Ovary (tissue), 9 donors: ENCODE results near the gene CHFR. TPM values are rescaled to one million over a fixed set of nuclear protein-coding genes. Genes with fewer than 3 reads are reported as not detected.

Experiments
- DNase-seq, 5 donors: peaks; one replicate each; pipeline ENCODE4 v3.0.0-alpha.2; 2019 to 2020
- H3K27ac ChIP-seq, 2 donors: fragments of 200-600 bp; one replicate each; pipeline versions ENCODE4 v1.5.1 to v1.8.0; 2019 to 2022
- H3K27me3 ChIP-seq: fragments of 200-600 bp; one replicate; pipeline ENCODE4 v1.8.0; 2022
- H3K36me3 ChIP-seq: fragments of 200-600 bp; sonication (generic); one replicate; pipeline ENCODE4 v1.5.1; 2019
- H3K4me1 ChIP-seq: one replicate; pipeline ENCODE4 v1.8.1; 2013; ENCODE audit warnings: mild to moderate bottlenecking, moderate library complexity; ENCODE audit not compliant: insufficient read depth
- H3K4me3 ChIP-seq: fragments of 200-600 bp; sonication (generic); one replicate; pipeline ENCODE4 v1.5.1; 2017
- H3K9me3 ChIP-seq, 2 donors: fragments of 200-600 bp in 1 of 2; sonication (generic) in 1 of 2; one replicate each; pipeline versions ENCODE4 v1.5.1 to v1.8.1; 2013 to 2019; ENCODE audit warnings: mild to moderate bottlenecking in 1 of 2, moderate library complexity in 1 of 2
- EP300 ChIP-seq: sonication (generic); formaldehyde crosslinking; IDR thresholded peaks from one replicate; pipeline ENCODE4 v1.6.1; 2017; ENCODE audit warnings: antibody characterized with exemption
- POLR2A ChIP-seq: fragments of 450-650 bp; IDR thresholded peaks from one replicate; pipeline ENCODE4 v1.6.1; 2017; ENCODE audit warnings: antibody characterized with exemption, mild to moderate bottlenecking, moderate library complexity
- WGBS, 3 donors: extraction: QIAGEN DNeasy Blood & Tissue Kit in 1 of 3; methylation state at CpG; one replicate each; pipeline versions ENCODE4 v1.1.5 to v1.1.7; 2013 to 2017; 5-methylcytosine and 5-hydroxymethylcytosine counted together
- intact Hi-C, 4 donors: fragments of 100-400 bp; cut with DNase I; formaldehyde crosslinking; loops; one replicate each; pipeline versions ENCODE4 v1.11.0 to v1.15.1; 2022 to 2023
- polyA plus RNA-seq, 2 donors: library from polyadenylated mRNA; stranded (reverse); fragments of 200-250 nt in 1 of 2; fragments of 350-450 nt in 1 of 2; fragmentation: Illumina TruSeq in 1 of 2; extraction: RNeasy Lipid Tissue Mini Kit (QIAGEN cat#74804) in 1 of 2; gene quantifications; one replicate each; pipeline ENCODE4 v1.2.3, GENCODE V29; 2013 to 2014
- total RNA-seq, 7 donors: library from RNA; depleted of rRNA in 2 of 7; stranded (reverse); fragments of >200 nt in 2 of 7; fragmentation: NEBNext Ultra II Directional in 3 of 7; extraction: Animal tissue kit (Norgen Biotek cat#: 25700) in 3 of 7; gene quantifications; one replicate each; pipeline versions ENCODE4 v1.1.0 to v1.2.4, GENCODE V29; 2016 to 2023
- TF ChIP-seq, protein P1 (sequence below), 3 donors: fragments of 450-650 bp in 2 of 3; fragments of 200-600 bp in 1 of 3; IDR thresholded peaks; one replicate each; pipeline versions ENCODE4 v1.5.1 to v1.8.0; 2016 to 2022; ENCODE audit warnings: antibody characterized with exemption in 3 of 3, mild to moderate bottlenecking in 1 of 3
- donor health status: DM: no; HTN: no; CAD: no; lungs with moderate emphysema.
- donor health status: DM: no; HTN: no; CAD: no.
- donor health status: Bipolar disorder and iron deficiency.
- donor health status: DM: yes; HTN: yes; CAD: no.
- donor health status: DM: no; HTN: no; CAD: no.
- donor health status: DM: yes; HTN: yes; CAD: no.

Gene CHFR
- total and polyA plus RNA-seq, 9 donors, result 11.7 to 36.4 (median 17.5) TPM

DNA sequence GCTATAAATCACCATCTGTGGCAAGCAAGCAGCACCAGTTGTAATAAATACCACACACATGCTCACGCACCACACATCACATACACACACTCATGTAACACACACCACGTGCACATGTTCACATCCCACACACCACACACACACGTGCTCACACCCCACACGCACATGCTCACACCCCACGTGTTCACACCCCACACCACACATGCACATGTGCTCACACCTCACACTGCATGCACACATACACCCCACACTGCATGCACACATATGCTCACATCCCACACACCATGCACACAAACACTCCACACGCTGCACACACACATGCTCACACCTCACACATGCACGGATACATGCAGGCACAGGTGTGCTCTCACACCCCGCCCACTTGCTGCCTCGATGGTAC lies 102.8 kb downstream of the CHFR start:
- Histone ChIP-seq H3K27me3 (no peaks in the 10 kb centered on the region), H3K36me3 (no peaks in the 10 kb centered on the region), H3K9me3 (no peaks in the 10 kb centered on the region), H3K4me3 (no peak overlapping the region), H3K4me1 (no peaks in the 10 kb centered on the region), H3K27ac (no peak overlapping the region)
- 70 to 86% (median 79%) methylated on average over 9 of the region's 9 CpGs for WGBS, 3 donors
- intact Hi-C loops, result no loop called here
- DNase-seq, result no peak
- TF ChIP-seq EP300, result no peak
- TF ChIP-seq, protein P1, sequence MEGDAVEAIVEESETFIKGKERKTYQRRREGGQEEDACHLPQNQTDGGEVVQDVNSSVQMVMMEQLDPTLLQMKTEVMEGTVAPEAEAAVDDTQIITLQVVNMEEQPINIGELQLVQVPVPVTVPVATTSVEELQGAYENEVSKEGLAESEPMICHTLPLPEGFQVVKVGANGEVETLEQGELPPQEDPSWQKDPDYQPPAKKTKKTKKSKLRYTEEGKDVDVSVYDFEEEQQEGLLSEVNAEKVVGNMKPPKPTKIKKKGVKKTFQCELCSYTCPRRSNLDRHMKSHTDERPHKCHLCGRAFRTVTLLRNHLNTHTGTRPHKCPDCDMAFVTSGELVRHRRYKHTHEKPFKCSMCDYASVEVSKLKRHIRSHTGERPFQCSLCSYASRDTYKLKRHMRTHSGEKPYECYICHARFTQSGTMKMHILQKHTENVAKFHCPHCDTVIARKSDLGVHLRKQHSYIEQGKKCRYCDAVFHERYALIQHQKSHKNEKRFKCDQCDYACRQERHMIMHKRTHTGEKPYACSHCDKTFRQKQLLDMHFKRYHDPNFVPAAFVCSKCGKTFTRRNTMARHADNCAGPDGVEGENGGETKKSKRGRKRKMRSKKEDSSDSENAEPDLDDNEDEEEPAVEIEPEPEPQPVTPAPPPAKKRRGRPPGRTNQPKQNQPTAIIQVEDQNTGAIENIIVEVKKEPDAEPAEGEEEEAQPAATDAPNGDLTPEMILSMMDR (IDR thresholded peaks at IDR 0.05), result no peak
- TF ChIP-seq POLR2A, result no peak

DNA sequence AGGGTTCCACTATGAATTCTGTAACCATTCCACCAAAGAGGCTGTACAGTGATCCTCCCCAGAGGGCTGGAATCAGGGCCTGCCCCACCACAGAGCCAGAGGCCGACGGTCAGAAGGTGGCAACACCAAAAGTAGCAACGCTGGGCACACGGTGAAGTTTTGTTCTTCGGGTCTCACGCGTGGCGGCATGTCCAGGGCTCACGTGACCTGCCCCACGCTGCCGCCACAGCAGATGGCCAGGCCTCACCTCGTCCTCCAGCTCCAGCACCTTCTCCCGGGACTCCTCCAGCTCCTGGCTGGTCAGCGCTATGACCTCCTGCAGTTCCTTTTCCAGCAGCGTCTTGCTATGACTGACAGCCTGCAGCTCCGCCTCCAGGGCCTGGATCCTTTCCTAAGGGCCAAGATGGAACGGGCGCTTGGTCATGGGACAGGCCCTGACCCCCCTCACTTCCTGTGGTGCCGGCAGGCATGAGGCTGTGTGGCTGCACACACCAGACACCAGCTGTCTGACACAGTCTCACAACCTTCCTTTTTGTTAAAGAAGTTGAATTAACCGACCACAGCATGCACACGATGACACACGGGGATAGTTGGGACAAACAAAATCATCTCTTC lies 103.4 kb downstream of the CHFR start:
- no peaks in the 10 kb centered on the region for H3K36me3 ChIP-seq
- WGBS, 3 donors, result 81 to 85% (median 82%) methylated on average over 22 of the region's 22 CpGs
- intact Hi-C loops, result no loop called here
- DNase-seq, result no peak
- no peak overlapping the region for H3K27ac ChIP-seq
- no peaks in the 10 kb centered on the region for H3K27me3 ChIP-seq
- no peaks in the 10 kb centered on the region for H3K4me1 ChIP-seq
- no peaks in the 10 kb centered on the region for H3K9me3 ChIP-seq
- no peak overlapping the region for H3K4me3 ChIP-seq
- no peak for TF ChIP-seq EP300
- TF ChIP-seq, protein P1 (IDR thresholded peaks at IDR 0.05), result no peak
- TF ChIP-seq POLR2A, result no peak

Other genes starting within 250 kb of the CHFR start
- 10 to 100 TPM; 12.5 to 34.7 (median 27.3) TPM for gene POLE, start 200.3 kb downstream of the CHFR start, total RNA-seq
- gene POLE, start 200.3 kb downstream of the CHFR start, polyA plus RNA-seq, result 10 to 100 TPM; 15.2 to 16.8 TPM
- gene PXMP2, start 200.0 kb downstream of the CHFR start, total RNA-seq, result 10 to 100 TPM; 23.6 to 45.0 (median 27.4) TPM
- 10 to 100 TPM; 12.4 to 37.1 TPM for gene PXMP2, start 200.0 kb downstream of the CHFR start, polyA plus RNA-seq
- 10 to 100 TPM; 15.6 to 33.9 (median 21.0) TPM for gene PGAM5, start 176.8 kb downstream of the CHFR start, total RNA-seq
- 1 to 10 TPM; 8.0 to 9.0 TPM for gene PGAM5, start 176.8 kb downstream of the CHFR start, polyA plus RNA-seq
- 10 to 100 TPM; 39.2 to 82.0 (median 43.7) TPM for gene ANKLE2, start 125.8 kb downstream of the CHFR start, total RNA-seq
- gene ANKLE2, start 125.8 kb downstream of the CHFR start, polyA plus RNA-seq, result 10 to 100 TPM; 30.5 to 34.0 TPM
- gene GOLGA3, start 58.7 kb downstream of the CHFR start, total RNA-seq, result 10 to 100 TPM; 31.1 to 76.0 (median 52.4) TPM
- 10 to 100 TPM; 14.4 to 14.9 TPM for gene GOLGA3, start 58.7 kb downstream of the CHFR start, polyA plus RNA-seq
- 10 to 100 TPM in 5 of 7 donors, 1 to 10 TPM in 2; 8.3 to 20.9 (median 14.5) TPM for gene ZNF605, start 68.7 kb upstream of the CHFR start, total RNA-seq
- gene ZNF605, start 68.7 kb upstream of the CHFR start, polyA plus RNA-seq, result 10 to 100 TPM in 1 of 2 donors, 1 to 10 TPM in 1; 5.2 to 10.3 TPM
- gene ZNF26, start 98.8 kb upstream of the CHFR start, total RNA-seq, result 10 to 100 TPM; 10.8 to 18.9 (median 14.1) TPM
- 1 to 10 TPM; 3.2 to 6.3 TPM for gene ZNF26, start 98.8 kb upstream of the CHFR start, polyA plus RNA-seq
- gene ZNF84, start 149.9 kb upstream of the CHFR start, total RNA-seq, result 10 to 100 TPM; 19.1 to 41.4 (median 32.8) TPM
- 10 to 100 TPM; 15.3 to 21.0 TPM for gene ZNF84, start 149.9 kb upstream of the CHFR start, polyA plus RNA-seq
- 10 to 100 TPM; 17.8 to 26.3 (median 19.9) TPM for gene ZNF140, start 193.3 kb upstream of the CHFR start, total RNA-seq
- 10 to 100 TPM; 21.1 to 21.5 TPM for gene ZNF140, start 193.3 kb upstream of the CHFR start, polyA plus RNA-seq
- gene ZNF891, start 242.7 kb upstream of the CHFR start, total RNA-seq, result 1 to 10 TPM; 4.1 to 5.5 (median 4.7) TPM
- gene ZNF891, start 242.7 kb upstream of the CHFR start, polyA plus RNA-seq, result 1 to 10 TPM; 1.2 to 2.9 TPM
- gene ZNF10, start 243.0 kb upstream of the CHFR start, total RNA-seq, result 10 to 100 TPM; 13.6 to 38.8 (median 22.0) TPM
- 10 to 100 TPM in 1 of 2 donors, 1 to 10 TPM in 1; 9.6 to 10.4 TPM for gene ZNF10, start 243.0 kb upstream of the CHFR start, polyA plus RNA-seq